ENCODE measurements around the gene CCL26. TPM values are rescaled to one million over a fixed set of nuclear protein-coding genes. Genes with fewer than 3 reads are reported as not detected.
"Not testable (repeated sequence)": the region's sequence is repeated elsewhere in the genome, so short reads cannot be mapped to it uniquely, and the experiment has no call there.

Gene CCL26
- total and polyA plus RNA-seq, 10 of the 15 experiments (the other 5 are each of a cell fraction or from before 2014, with no cell fraction given): not detected

GRCh38 chr7:75795831-75796285 lies 23.8 kb upstream of the CCL26 start (continued):
- TF ChIP-seq EZH2 (IDR thresholded peaks at IDR 0.05; ENCODE audit: borderline replicate concordance, control insufficient read depth, low read depth, low read length) (no peak), CREM (IDR thresholded peaks at IDR 0.05; ENCODE audit: low read depth) (no peak), NFXL1 (IDR thresholded peaks at IDR 0.05; ENCODE audit: borderline replicate concordance) (no peak), ZZZ3 (IDR thresholded peaks at IDR 0.05; ENCODE audit: control insufficient read depth, insufficient read length, low read depth) (no peak), MLLT1 (IDR thresholded peaks at IDR 0.05) (no peak), NFYA (IDR thresholded peaks at IDR 0.05; ENCODE audit: borderline replicate concordance, low read depth, low read length) (no peak)

GRCh38 chr7:75793676-75794075 lies 21.7 kb upstream of the CCL26 start:
- RAD21 ChIA-PET (ENCODE audit: unreplicated experiment): no interaction called here
- CTCF ChIA-PET: no interaction called here
- Histone ChIP-seq H3K9me3 (replicated peaks; ENCODE audit: control insufficient read depth, insufficient read depth, low read length) (no peaks in the 10 kb centered on the region), H3K79me2 (ENCODE audit: control insufficient read depth, insufficient read depth, low read length) (no peaks in the 10 kb centered on the region), H2AFZ (ENCODE audit: control insufficient read depth, low read depth, low read length) (no peak overlapping the region), H3K9ac (ENCODE audit: control insufficient read depth, insufficient read depth, low read length) (no peak overlapping the region), H3K4me3 (no peak overlapping the region), H3K27ac (ENCODE audit: control insufficient read depth, insufficient read depth) (no peak overlapping the region), H3K27me3 (replicated peaks in 1 of 2; ENCODE audit: control insufficient read depth in 2 of 2, insufficient read depth in 2 of 2, low read length in 1 of 2) (no peaks in the 10 kb centered on the region), H3K4me2 (ENCODE audit: control insufficient read depth, insufficient read depth) (no peak overlapping the region), H3K4me1 (ENCODE audit: control insufficient read depth, insufficient read depth, low read length) (no peaks in the 10 kb centered on the region), H4K20me1 (ENCODE audit: control insufficient read depth, insufficient read depth) (no peaks in the 10 kb centered on the region), H3K36me3 (ENCODE audit: control insufficient read depth in 2 of 2, insufficient read depth in 2 of 2, low read length in 1 of 2) (no peaks in the 10 kb centered on the region)
- intact Hi-C loops (cut with micrococcal nuclease; ENCODE audit: unreplicated experiment): no loop called here
- in situ Hi-C loops (cut with MboI): loop anchor here (5.0 kb wide), 1 partner anchor 49 kb away; no protein-coding TSS in a partner anchor
- BruUV-seq (replicated peaks): no TSS peak
- SMC1A ChIA-PET (ENCODE audit: uncharacterized antibody, unreplicated experiment): no interaction called here
- FAIRE-seq (no peak), ATAC-seq (no peak), DNase-seq (ENCODE audit: low read depth, low spot score) (no peak)
- 50% methylated on average over 2 of the region's 2 CpGs for WGBS (ENCODE audit: insufficient coverage, insufficient replicate concordance, low lambda C conversion rate, missing lambda C conversion rate)
- POLR2A ChIA-PET: no interaction called here
- TF ChIP-seq ZNF622 (IDR thresholded peaks at IDR 0.05): no peak
- TF ChIP-seq CHD1 (IDR thresholded peaks at IDR 0.05; ENCODE audit: low read depth, low read length): no peak
- TF ChIP-seq ETV6 (conservative IDR thresholded peaks at IDR 0.05 in 1 of 2, IDR thresholded peaks at IDR 0.05 in 1 of 2; ENCODE audit: borderline replicate concordance in 1 of 2, low read depth in 1 of 2): no peak
- TF ChIP-seq PML (IDR thresholded peaks at IDR 0.05; ENCODE audit: low read length): no peak
- TF ChIP-seq YBX1 (IDR thresholded peaks at IDR 0.05): no peak

GRCh38 chr7:75792567-75792966 lies 20.6 kb upstream of the CCL26 start:
- ATAC-seq; SMC1A ChIA-PET (ENCODE audit: uncharacterized antibody, unreplicated experiment); H3K4me1 ChIP-seq (ENCODE audit: control insufficient read depth, insufficient read depth, low read length); H2AFZ ChIP-seq (ENCODE audit: control insufficient read depth, low read depth, low read length); FAIRE-seq; H3K4me2 ChIP-seq (ENCODE audit: control insufficient read depth, insufficient read depth); RAD21 ChIA-PET (ENCODE audit: unreplicated experiment); H3K27ac ChIP-seq (ENCODE audit: control insufficient read depth, insufficient read depth); H4K20me1 ChIP-seq (ENCODE audit: control insufficient read depth, insufficient read depth); H3K79me2 ChIP-seq (ENCODE audit: control insufficient read depth, insufficient read depth, low read length); H3K9ac ChIP-seq (ENCODE audit: control insufficient read depth, insufficient read depth, low read length); H3K36me3 ChIP-seq (ENCODE audit: control insufficient read depth in 2 of 2, insufficient read depth in 2 of 2, low read length in 1 of 2); H3K27me3 ChIP-seq (replicated peaks in 1 of 2; ENCODE audit: control insufficient read depth in 2 of 2, insufficient read depth in 2 of 2, low read length in 1 of 2); H3K9me3 ChIP-seq (replicated peaks; ENCODE audit: control insufficient read depth, insufficient read depth, low read length); intact Hi-C loops (cut with micrococcal nuclease; ENCODE audit: unreplicated experiment); BruUV-seq (replicated peaks); DNase-seq (ENCODE audit: low read depth, low spot score); H3K4me3 ChIP-seq; POLR2A ChIA-PET: not testable (repeated sequence)
- WGBS (ENCODE audit: insufficient coverage, insufficient replicate concordance, low lambda C conversion rate, missing lambda C conversion rate): 56% methylated on average over 5 of the region's 5 CpGs
- CTCF ChIA-PET: interaction anchor here (0.6 kb wide), 1 partner anchor 8 kb away, joined by 3 read pairs; no protein-coding TSS in a partner anchor
- in situ Hi-C loops (cut with MboI): loop anchor here (5.0 kb wide), 1 partner anchor 50 kb away; no protein-coding TSS in a partner anchor

Data from GM12878 (cell line).